Stimulated activated CD4-positive, alpha-beta T cell treated with anti-CD3 and anti-CD28 coated beads, Interleukin-1b, Interleukin-23, amount 100 ng/mL, for 1 hour (primary cell): ENCODE data around the gene MBD2.
"Not testable (repeated sequence)": the region's sequence is repeated elsewhere in the genome, so short reads cannot be mapped to it uniquely, and the experiment has no call there.

ENCODE experiments used
- DNase-seq, 2 donors: peaks; one replicate each; pipeline ENCODE4 v3.0.0-alpha.2; 2020; ENCODE audit warnings: low read depth in 2 of 2

MBD2 gene

DNA sequence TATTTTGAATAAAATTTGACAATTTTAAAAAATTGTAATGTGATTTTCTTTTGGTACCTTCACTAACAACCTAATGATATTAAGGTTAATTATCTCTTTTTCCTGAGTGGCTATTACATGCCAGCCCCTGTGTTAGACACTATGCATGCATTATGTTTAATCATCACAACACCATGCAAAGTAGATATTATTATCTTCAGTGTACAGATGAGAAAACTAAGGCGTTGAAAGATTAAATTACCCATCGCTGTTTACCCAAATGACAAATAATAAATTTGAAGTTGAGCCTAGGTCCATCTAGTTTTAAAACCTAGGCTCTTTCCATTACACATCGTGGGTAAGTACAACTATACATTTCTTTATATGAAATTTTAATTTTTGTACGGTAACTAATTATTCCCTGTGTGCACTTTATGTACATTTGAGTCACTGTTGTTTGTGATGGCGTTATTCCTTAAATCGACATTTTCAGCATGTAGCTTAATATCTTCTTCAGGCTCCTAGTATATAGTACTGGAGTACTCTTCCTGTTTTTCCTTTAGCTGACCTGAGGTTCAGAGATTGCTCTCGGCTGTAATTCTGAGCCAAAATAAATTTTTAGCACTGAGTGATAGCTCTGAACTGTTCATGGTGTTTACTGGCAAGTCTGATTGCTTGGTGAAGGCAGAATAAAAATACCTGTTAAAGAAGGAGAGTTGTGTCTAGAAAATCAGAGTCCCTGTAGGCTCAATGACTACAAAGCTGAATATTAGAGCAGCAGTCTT is 13.9 kb upstream of the MBD2 start:
- no peak for DNase-seq

GRCh38 chr18:54235871-54236270 is 11.4 kb upstream of the MBD2 start:
- DNase-seq, result no peak

DNA sequence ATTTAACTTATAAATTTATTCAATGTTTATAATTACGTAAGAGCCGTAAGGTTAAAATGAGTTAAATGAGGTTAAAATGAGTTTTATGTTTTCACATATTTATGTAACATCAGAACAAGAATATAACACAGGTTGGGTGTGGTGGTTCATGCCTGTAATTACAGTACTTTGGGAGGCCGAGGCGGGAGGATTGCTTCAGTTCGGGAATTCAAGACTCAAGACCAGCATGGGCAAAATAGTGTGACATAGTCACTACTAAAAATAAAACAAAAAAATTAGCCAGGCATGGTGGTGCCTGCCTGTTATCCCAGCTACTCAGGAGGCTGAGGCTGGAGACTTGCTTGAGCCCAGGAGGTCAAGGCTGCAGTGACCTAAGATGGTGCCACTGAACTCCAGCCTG is 9.3 kb upstream of the MBD2 start:
- DNase-seq, result no peak

GRCh38 chr18:54233228-54233625 is 8.8 kb upstream of the MBD2 start:
- DNase-seq, result no peak

- no peak for DNase-seq
Measured at GRCh38 chr18:54232485-54233227, 8.2 kb upstream of the MBD2 start.

- DNase-seq, result no peak
Measured at GRCh38 chr18:54229421-54230059, 5.1 kb upstream of the MBD2 start.

DNA sequence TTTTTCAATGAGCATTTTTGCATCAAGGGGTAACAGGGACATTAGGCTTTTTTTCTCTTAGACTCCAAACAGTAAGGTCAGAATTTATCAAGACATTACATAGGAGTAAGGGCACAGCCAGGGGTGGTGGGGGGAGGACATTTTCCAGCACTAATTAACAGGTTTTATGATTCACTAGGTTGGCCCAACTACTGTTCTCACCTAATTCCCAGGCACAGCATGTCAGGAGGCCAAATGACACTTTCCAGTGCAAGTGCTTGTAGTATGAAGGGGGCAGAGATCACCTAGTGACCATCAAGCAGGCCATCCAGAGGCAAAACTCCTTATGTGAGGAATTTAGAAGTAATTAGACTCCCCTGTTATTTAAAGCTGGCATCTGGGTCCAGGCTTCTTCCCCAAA is 3.9 kb upstream of the MBD2 start:
- no peak for DNase-seq

GRCh38 chr18:54223568-54224241 is 764 bp downstream of the MBD2 start:
- DNase-seq, result no peak

- DNase-seq, result no peak
Measured at GRCh38 chr18:54222922-54223567, 1.4 kb downstream of the MBD2 start.

DNA sequence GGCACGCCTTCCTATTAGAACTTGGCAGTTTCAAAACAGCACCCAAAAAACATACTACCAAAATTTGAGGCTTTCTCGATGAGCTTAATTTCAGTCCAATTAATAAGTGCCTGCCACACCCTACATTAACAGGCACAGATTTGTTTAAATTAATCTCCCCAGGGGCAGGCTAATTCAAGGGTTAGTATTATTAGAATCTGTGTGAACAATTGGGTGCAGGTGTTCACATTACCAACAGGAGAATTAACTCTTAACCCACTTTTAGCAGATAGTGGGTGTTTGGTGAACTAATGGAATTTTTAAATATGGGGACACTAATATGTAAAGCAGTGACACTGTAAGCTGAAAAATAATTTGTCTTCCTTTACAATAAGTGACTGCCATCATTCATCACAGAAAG is 4.1 kb downstream of the MBD2 start:
- DNase-seq, result no peak

GRCh38 chr18:54218803-54219202 is 5.7 kb downstream of the MBD2 start:
- DNase-seq, result not testable (repeated sequence)

GRCh38 chr18:54218299-54218698 is 6.2 kb downstream of the MBD2 start:
- no peak for DNase-seq

- DNase-seq, result no peak
Measured at GRCh38 chr18:54217624-54218023, 6.8 kb downstream of the MBD2 start.

DNA sequence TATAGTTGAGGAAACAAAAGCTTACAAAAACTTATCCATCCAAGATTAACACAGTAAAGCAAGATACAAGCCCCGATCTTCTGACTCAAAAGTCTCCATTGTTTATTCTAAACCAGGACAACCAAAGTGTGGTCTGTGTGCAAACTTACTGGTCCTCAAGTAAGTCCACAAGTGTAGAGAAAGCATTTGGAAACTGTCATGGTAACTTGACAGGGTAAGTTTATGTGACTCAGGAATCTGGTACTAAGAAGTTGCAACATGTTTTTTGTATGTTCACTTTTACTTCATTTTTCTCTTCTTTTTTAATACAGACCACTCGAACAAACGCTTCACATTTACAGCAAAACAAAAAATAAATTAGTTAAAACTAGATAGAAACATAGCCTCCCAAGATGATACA is 9.4 kb downstream of the MBD2 start:
- no peak for DNase-seq

- no peak for DNase-seq
Measured at GRCh38 chr18:54210463-54210862, 14.0 kb downstream of the MBD2 start.

DNA sequence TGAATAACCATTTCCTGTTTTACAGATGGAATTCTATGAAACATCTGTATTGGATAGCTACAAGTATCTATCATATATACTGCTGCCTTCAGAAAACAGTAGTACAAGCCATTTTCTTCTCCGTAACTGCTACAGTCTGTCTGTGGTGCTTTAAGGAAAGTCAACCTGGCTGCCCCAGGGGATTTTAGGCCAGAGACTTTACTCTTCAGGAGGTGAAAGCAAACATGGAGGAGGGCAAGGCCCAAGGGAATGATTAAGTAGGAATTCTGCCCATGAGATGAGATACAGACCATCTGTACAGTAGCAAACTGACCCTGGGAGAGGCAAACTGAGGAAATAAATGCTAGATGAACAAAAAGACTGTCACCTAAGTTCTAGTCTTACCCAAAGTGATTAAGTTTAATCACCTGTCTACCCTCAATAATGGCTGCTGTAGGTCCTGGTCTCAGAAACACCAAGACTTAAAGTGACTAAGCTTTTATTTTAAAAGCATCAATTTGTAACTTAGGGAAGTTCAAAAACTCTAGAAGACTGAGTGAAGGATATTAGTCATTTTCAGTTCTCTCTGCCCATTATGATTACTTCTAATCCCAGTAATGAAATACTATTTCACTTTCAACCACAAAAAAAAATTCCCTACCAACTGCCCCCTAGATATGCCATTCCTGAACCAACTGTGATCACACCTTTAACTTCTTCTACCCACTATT is 14.8 kb downstream of the MBD2 start:
- DNase-seq, result no peak

DNA sequence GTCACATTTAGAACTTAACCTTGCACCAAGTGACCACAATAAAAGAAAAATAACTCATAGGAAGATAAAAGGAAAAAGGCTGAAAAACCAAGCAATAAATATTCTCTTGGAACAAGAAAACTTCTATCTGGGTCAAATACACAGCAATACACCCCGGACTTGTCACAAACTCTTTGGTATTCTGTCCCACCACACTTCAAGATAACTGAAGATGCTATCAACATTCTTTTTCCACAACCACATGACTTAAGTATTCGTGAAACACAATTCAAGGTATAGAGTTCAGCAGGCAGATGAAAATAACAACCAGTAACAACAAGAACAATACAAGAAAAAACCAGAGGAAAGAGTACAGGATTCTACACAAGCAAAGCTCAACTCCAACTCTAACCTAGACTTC is 18.0 kb downstream of the MBD2 start:
- DNase-seq, result no peak

GRCh38 chr18:54205959-54206358 is 18.5 kb downstream of the MBD2 start:
- no peak for DNase-seq

DNA sequence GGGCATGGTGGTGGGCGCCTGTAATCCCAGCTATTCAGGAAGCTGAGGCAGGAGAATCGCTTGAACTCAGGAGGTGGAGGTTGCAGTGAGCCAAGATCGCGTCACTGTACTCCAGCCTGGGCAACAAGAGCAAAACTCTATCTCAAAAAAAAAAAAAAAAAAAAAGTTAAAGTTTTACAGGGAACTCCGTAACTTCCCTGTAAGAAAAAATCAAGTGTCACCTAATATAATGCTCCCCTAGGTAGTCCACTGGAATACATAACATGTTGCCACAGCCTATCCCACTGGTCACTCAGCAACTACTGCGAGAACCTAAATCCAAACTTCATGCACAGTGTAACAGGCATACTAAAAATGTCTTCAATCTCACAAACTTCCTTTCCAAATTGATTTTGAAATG is 19.0 kb downstream of the MBD2 start:
- DNase-seq, result not testable (repeated sequence)

DNA sequence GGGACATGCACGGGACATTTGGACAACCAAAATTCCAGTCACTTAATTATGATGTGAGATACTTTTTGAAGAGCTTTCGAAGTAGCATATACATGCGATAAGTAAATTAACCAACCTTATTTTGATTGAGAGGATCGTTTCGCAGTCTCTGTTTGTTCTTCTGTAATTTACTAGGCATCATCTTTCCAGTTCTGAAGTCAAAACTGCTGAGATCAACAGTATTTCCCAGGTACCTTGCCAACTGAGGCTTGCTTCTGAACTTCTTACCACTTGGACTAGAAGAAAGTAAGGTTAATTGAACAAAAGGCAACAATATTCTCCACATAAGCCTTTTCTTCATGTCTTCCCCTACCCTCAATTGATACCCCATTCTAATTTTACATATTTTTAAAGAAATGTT is 19.6 kb downstream of the MBD2 start:
- no peak for DNase-seq

GRCh38 chr18:54203914-54204313 is 20.6 kb downstream of the MBD2 start:
- no peak for DNase-seq
